C4-2B (cell line): ENCODE measurements around the gene ZNRF1.

ENCODE experiments used
- CTCF ChIP-seq: fragments of 450-650 bp; conservative IDR thresholded peaks from 2 replicates; pipeline ENCODE4 v1.5.1; 2017; ENCODE audit warnings: mild to moderate bottlenecking
- ZFX ChIP-seq: fragments of 450-650 bp; IDR thresholded peaks from 2 replicates; pipeline ENCODE4 v1.6.1; 2017

- TF ChIP-seq CTCF (no peak), ZFX (no peak)
Observed at GRCh38 chr16:74973304-74973703, 25.5 kb upstream of the ZNRF1 start.
